Astrocyte of the cerebellum (primary cell): ENCODE data around the gene MPDU1.

Experiments used
- DNase-seq: peaks from one replicate; pipeline ENCODE4 v3.0.0-alpha.2; 2011; ENCODE audit warnings: low read depth
- H3K4me3 ChIP-seq: 2 replicates; pipeline ENCODE4 v1.5.1; 2011; ENCODE audit warnings: mild to moderate bottlenecking, low read depth, low read length, moderate library complexity
- in situ Hi-C: cut with HindIII; loops from 2 replicates; pipeline ENCODE4 v1.10.0; 2017; ENCODE audit warnings: low sequenced_read_pairs
- TF ChIP-seq, protein P1 (sequence below): IDR thresholded peaks from 2 replicates; pipeline ENCODE4 v1.5.1; 2012; ENCODE audit warnings: low read length, low read depth, moderate library complexity, mild to moderate bottlenecking; ENCODE audit errors: missing control alignments

Gene MPDU1

GRCh38 chr17:7556627-7557026 lies 27.0 kb upstream of the MPDU1 start:
- H3K4me3 ChIP-seq = no peak overlapping the region
- TF ChIP-seq, protein P1, sequence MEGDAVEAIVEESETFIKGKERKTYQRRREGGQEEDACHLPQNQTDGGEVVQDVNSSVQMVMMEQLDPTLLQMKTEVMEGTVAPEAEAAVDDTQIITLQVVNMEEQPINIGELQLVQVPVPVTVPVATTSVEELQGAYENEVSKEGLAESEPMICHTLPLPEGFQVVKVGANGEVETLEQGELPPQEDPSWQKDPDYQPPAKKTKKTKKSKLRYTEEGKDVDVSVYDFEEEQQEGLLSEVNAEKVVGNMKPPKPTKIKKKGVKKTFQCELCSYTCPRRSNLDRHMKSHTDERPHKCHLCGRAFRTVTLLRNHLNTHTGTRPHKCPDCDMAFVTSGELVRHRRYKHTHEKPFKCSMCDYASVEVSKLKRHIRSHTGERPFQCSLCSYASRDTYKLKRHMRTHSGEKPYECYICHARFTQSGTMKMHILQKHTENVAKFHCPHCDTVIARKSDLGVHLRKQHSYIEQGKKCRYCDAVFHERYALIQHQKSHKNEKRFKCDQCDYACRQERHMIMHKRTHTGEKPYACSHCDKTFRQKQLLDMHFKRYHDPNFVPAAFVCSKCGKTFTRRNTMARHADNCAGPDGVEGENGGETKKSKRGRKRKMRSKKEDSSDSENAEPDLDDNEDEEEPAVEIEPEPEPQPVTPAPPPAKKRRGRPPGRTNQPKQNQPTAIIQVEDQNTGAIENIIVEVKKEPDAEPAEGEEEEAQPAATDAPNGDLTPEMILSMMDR = no peak
- in situ Hi-C loops = no loop called here
- no peak for DNase-seq

- in situ Hi-C loops = no loop called here
- TF ChIP-seq, protein P1 = no peak
- DNase-seq = no peak
- H3K4me3 ChIP-seq = no peak overlapping the region
Measured at GRCh38 chr17:7557147-7557764, 26.4 kb upstream of the MPDU1 start.

- TF ChIP-seq, protein P1 = no peak
- H3K4me3 ChIP-seq = no peak overlapping the region
- DNase-seq = no peak
- in situ Hi-C loops = no loop called here
Measured at GRCh38 chr17:7557775-7558543, 25.7 kb upstream of the MPDU1 start.

DNA sequence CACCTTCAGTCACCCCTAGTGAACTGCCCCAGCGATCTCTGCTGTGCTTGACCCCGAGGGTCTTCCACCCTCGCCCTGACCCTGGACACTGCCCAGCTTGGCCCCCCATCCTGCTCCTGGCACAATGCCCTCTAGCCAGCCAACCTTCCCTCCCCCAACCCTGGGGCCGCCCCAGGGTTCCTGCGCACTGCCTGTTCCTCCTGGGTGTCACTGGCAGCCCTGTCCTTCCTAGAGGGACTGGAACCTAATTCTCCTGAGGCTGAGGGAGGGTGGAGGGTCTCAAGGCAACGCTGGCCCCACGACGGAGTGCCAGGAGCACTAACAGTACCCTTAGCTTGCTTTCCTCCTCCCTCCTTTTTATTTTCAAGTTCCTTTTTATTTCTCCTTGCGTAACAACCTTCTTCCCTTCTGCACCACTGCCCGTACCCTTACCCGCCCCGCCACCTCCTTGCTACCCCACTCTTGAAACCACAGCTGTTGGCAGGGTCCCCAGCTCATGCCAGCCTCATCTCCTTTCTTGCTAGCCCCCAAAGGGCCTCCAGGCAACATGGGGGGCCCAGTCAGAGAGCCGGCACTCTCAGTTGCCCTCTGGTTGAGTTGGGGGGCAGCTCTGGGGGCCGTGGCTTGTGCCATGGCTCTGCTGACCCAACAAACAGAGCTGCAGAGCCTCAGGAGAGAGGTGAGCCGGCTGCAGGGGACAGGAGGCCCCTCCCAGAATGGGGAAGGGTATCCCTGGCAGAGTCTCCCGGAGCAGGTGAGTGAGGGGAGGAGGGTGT lies 24.9 kb upstream of the MPDU1 start, which contains the start of gene TNFSF13:
TNFSF13 (plus strand) TSS at position 207 of the 776 bp plus-strand sequence; CDS start at position 497, 290 bp downstream.
- no peak for DNase-seq
- H3K4me3 ChIP-seq = no peak within 1 kb of the TSS
- TF ChIP-seq, protein P1 = no peak
- in situ Hi-C loops = no loop called here

- TF ChIP-seq, protein P1 = no peak
- no peak for DNase-seq
- no peak overlapping the region for H3K4me3 ChIP-seq
Measured at GRCh38 chr17:7559320-7560171, 24.1 kb upstream of the MPDU1 start.

More at GRCh38 chr17:7559320-7560171, 24.1 kb upstream of the MPDU1 start:
- in situ Hi-C loops = no loop called here
